Cardiac fibroblast (primary cell): ENCODE data around the gene CDYL.

Source experiments
- DNase-seq, 2 donors: peaks; one replicate each; pipeline versions ENCODE4 v3.0.0 to v3.0.0-alpha.2; 2010; ENCODE audit warnings: low read depth in 2 of 2
- H3K4me3 ChIP-seq, 2 donors: replicated peaks in 1 of 2; 1 replicate in 1 of 2; 2 replicates in 1 of 2; pipeline ENCODE4 v1.5.1; 2011; ENCODE audit warnings: low read depth in 2 of 2, low read length in 2 of 2, mild to moderate bottlenecking in 2 of 2, moderate library complexity in 1 of 2
- TF ChIP-seq, protein P1 (sequence below): IDR thresholded peaks from one replicate; pipeline ENCODE4 v1.5.1; 2011; ENCODE audit warnings: low read depth, mild to moderate bottlenecking, low read length, inconsistent platforms

Gene CDYL

DNA sequence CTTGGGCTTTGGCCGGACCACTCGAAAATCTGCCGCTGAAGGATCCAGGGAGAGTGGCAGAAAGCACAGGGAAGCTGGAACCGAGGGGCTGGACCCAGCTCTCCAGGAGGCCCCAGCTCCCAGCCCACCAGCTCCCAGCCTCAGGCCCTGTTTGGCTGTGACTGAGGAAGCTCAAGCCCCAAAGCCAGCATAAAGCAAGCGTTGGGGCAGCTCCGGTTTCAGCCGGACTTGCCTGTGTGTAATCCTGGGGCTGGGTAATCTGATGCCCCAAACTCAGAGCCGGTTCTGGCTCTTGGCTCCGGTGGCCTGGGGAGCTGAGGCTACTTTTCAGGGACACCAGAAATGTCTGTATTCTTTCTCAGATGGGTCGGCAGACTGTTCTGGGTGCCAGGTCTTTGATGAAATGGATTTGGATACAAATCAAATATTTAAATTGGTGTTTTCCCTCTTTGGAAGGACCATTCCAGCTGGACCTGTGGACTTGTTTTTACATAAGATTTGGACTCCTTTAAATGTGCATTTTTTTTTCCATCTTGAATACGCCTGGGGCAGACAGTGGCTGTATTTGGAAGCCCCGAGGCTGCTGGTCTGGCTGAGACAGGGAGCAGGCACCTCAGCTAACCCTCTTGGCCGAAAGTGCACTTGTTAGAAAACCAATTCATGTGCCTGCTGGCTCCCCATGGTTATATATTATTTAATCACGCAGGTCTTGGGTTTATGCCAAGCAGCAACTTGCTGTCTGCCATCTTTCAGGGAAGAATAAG, 198.0 kb downstream of the CDYL start:
- TF ChIP-seq, protein P1, sequence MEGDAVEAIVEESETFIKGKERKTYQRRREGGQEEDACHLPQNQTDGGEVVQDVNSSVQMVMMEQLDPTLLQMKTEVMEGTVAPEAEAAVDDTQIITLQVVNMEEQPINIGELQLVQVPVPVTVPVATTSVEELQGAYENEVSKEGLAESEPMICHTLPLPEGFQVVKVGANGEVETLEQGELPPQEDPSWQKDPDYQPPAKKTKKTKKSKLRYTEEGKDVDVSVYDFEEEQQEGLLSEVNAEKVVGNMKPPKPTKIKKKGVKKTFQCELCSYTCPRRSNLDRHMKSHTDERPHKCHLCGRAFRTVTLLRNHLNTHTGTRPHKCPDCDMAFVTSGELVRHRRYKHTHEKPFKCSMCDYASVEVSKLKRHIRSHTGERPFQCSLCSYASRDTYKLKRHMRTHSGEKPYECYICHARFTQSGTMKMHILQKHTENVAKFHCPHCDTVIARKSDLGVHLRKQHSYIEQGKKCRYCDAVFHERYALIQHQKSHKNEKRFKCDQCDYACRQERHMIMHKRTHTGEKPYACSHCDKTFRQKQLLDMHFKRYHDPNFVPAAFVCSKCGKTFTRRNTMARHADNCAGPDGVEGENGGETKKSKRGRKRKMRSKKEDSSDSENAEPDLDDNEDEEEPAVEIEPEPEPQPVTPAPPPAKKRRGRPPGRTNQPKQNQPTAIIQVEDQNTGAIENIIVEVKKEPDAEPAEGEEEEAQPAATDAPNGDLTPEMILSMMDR = no peak
- DNase-seq = peak; percentile 10 to 54
- no peak overlapping the region for H3K4me3 ChIP-seq

DNA sequence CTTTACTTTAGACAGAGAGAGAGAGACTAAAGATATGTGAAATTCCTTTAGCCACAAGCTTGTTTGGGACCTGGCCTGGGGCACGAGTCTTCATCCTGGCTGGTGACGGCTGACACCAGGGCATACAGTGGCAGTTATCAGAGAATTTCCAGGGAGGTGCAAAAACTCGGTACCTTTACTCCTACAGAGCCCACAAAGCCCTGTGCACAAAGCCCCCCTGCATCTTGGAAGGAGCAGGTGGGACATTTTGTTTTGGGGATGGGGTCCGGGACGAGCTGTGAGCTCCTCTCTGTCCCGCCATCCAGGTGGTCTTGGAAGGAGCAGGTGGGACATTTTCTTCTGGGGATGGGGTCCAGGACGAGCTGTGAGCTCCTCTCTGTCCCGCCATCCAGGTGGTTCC, 198.8 kb downstream of the CDYL start:
- TF ChIP-seq, protein P1 = no peak
- DNase-seq = no peak

DNA sequence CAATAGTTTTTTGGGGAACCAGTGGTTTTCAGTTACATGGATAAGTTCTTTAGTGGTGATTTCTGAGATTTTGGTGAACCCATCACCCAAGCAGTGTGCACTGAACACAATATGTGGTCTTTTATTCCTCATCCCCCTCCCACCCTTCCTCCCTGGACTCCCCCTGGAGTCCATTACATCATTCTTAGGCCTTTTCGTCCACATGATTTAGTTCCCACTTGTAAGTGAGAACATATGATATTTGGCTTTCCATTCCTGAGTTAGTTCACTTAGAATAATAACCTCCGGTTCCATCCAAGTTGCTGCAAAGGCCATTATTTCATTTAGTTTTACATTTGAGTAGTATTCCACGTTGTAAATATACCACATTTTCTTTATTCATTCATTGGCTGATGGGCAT, 199.3 kb downstream of the CDYL start:
- TF ChIP-seq, protein P1 = no peak
- DNase-seq = no peak
- H3K4me3 ChIP-seq = no peak overlapping the region

More for the DNA sequence above, 198.8 kb downstream of the CDYL start:
- H3K4me3 ChIP-seq = no peak overlapping the region

DNA sequence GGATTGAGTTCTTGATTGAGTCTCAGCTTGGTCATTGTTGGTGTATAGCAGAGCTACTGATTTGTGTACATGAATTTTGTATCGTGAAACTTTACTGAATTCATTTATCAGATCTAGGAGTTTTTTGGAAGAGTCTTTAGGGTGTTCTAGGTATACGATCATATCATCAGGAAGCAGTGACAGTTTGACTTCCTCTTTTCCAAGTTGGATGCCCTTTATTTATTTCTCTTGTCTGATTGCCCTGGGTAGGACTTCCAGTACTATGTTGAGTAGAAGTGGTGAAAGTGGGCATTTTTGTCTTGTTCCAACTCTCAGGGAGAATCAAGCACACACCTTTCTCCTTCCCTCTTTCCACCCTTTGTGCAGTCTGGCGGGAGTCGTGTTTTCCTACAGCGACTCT, 201.3 kb downstream of the CDYL start:
- DNase-seq = no peak
- TF ChIP-seq, protein P1 = no peak
- no peak overlapping the region for H3K4me3 ChIP-seq

- TF ChIP-seq, protein P1 = no peak
- DNase-seq = no peak
- H3K4me3 ChIP-seq = no peak overlapping the region
These were observed 203.2 kb downstream of the CDYL start for GRCh38 chr6:4979426-4979825.

DNA sequence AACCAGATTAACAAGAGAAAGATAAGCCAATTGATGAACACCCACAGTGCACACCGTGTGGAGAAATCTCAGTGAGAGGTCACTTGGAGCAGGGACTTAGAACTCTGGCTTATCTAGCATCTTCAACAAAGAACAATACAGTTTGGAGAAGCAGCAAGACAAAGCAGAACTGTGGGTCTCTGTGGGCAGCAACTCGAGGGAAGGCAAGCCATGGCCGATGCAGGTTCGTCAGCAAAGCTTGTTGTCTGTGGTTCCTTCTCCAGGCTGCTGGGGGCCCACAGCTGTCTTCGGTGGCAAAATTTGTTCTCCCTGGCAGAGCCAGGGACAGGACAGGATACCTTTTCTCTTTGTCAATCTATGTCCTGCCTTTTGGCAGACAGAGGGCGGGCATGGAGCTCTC, 205.6 kb downstream of the CDYL start:
- TF ChIP-seq, protein P1 = no peak
- H3K4me3 ChIP-seq = no peak overlapping the region
- DNase-seq = no peak

- TF ChIP-seq, protein P1 = no peak
- no peak for DNase-seq
These were observed 207.1 kb downstream of the CDYL start for GRCh38 chr6:4983322-4983721.

More at GRCh38 chr6:4983322-4983721, 207.1 kb downstream of the CDYL start:
- H3K4me3 ChIP-seq = no peak overlapping the region
